ENCODE data around the gene PLEKHA7.

- no peak for TF ChIP-seq POLR2A (IDR thresholded peaks at IDR 0.05)
- no peak for TF ChIP-seq CTCF (IDR thresholded peaks at IDR 0.05 in 4 of 5, conservative IDR thresholded peaks at IDR 0.05 in 1 of 5)
Measured at GRCh38 chr11:16841481-16841880, 172.7 kb downstream of the PLEKHA7 start.
